Measurements from ENCODE around the gene SYNPR.

GRCh38 chr3:63343674-63344073, 65.6 kb downstream of the SYNPR start:
- TF ChIP-seq CTCF (IDR thresholded peaks at IDR 0.05) (no peak), POLR2A (IDR thresholded peaks at IDR 0.05) (no peak)

Measured in lower leg skin (tissue), 3 donors.